HL-60 (cell line): ENCODE data around the gene RAB5B.

Experiments used
- CTCF ChIP-seq: IDR thresholded peaks from one replicate; pipeline ENCODE4 v1.5.1; 2011; ENCODE audit warnings: low read length, control low read depth, inconsistent platforms; ENCODE audit not compliant: insufficient read depth
- GABPA ChIP-seq: IDR thresholded peaks from 2 replicates; pipeline ENCODE4 v1.6.1; 2012; ENCODE audit warnings: low read depth
- POLR2AphosphoS5 ChIP-seq: IDR thresholded peaks from 2 replicates; pipeline ENCODE4 v1.6.1; 2012; ENCODE audit warnings: low read depth
- REST ChIP-seq: IDR thresholded peaks from 2 replicates; pipeline ENCODE4 v1.6.1; 2012; ENCODE audit warnings: low read depth; ENCODE audit not compliant: insufficient replicate concordance

GRCh38 chr12:55931780-55932550 lies 41.9 kb upstream of the RAB5B start:
- TF ChIP-seq CTCF = no peak
- no peak for TF ChIP-seq GABPA
- no peak for TF ChIP-seq REST
- no peak for TF ChIP-seq POLR2AphosphoS5
